GM10266 (cell line): ENCODE results near the gene NEMF.
"Not testable (repeated sequence)": the region's sequence is repeated elsewhere in the genome, so short reads cannot be mapped to it uniquely, and the experiment has no call there.

Experiments
- DNase-seq: peaks from one replicate; pipeline ENCODE4 v3.0.0; 2012; ENCODE audit errors: extremely low spot score
- TF ChIP-seq, protein P1 (sequence below): IDR thresholded peaks from 2 replicates; pipeline ENCODE4 v1.5.1; 2012; ENCODE audit warnings: mild to moderate bottlenecking, low read depth; ENCODE audit not compliant: control insufficient read depth, insufficient read depth; ENCODE audit errors: missing control alignments

Gene NEMF, protein sequence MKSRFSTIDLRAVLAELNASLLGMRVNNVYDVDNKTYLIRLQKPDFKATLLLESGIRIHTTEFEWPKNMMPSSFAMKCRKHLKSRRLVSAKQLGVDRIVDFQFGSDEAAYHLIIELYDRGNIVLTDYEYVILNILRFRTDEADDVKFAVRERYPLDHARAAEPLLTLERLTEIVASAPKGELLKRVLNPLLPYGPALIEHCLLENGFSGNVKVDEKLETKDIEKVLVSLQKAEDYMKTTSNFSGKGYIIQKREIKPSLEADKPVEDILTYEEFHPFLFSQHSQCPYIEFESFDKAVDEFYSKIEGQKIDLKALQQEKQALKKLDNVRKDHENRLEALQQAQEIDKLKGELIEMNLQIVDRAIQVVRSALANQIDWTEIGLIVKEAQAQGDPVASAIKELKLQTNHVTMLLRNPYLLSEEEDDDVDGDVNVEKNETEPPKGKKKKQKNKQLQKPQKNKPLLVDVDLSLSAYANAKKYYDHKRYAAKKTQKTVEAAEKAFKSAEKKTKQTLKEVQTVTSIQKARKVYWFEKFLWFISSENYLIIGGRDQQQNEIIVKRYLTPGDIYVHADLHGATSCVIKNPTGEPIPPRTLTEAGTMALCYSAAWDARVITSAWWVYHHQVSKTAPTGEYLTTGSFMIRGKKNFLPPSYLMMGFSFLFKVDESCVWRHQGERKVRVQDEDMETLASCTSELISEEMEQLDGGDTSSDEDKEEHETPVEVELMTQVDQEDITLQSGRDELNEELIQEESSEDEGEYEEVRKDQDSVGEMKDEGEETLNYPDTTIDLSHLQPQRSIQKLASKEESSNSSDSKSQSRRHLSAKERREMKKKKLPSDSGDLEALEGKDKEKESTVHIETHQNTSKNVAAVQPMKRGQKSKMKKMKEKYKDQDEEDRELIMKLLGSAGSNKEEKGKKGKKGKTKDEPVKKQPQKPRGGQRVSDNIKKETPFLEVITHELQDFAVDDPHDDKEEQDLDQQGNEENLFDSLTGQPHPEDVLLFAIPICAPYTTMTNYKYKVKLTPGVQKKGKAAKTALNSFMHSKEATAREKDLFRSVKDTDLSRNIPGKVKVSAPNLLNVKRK

DNA sequence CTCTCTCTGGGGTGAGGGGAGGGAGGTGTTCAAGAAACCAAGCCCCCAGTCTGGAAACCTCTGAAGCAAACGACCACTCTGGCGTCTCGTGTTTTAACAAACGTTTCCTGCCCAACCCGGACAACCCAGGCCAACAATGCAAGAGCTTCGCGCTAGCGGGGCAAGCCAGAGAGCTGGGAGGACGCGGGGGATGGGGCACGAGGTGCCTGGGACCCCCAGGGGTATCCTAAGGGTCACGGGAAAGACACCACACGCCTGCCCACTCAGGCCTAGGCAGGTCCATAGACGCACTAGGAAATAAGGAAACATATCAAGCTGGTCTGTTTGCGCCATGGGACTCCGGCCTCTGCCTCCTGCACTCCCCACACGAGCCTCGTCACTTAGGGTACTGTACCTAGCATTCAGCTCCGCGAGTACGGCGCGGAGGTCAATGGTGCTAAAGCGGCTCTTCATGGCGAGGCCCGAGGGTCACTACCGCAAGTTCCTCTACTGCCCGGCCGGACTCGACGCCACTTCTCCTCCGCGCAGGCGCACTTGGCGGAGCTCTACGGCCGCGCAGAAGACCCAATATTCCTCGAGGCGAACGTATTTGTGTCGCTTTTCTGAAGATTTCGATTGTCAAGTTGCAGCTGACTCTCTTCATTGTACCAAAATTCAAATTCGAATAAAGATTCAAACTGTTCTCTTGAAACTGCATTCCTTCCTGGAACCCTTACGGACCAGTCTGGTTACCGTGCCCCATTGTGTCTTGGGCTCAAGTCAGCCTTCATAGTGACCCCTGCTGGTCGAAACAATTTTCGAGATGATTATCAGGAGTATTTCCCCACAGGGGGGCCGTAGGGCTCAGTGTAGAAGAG is at the start of gene NEMF:
Gene NEMF (minus strand): TSS at position 488 of the 857 bp plus-strand sequence. CDS start 35 bp downstream, at position 453.
- TF ChIP-seq, protein P1, sequence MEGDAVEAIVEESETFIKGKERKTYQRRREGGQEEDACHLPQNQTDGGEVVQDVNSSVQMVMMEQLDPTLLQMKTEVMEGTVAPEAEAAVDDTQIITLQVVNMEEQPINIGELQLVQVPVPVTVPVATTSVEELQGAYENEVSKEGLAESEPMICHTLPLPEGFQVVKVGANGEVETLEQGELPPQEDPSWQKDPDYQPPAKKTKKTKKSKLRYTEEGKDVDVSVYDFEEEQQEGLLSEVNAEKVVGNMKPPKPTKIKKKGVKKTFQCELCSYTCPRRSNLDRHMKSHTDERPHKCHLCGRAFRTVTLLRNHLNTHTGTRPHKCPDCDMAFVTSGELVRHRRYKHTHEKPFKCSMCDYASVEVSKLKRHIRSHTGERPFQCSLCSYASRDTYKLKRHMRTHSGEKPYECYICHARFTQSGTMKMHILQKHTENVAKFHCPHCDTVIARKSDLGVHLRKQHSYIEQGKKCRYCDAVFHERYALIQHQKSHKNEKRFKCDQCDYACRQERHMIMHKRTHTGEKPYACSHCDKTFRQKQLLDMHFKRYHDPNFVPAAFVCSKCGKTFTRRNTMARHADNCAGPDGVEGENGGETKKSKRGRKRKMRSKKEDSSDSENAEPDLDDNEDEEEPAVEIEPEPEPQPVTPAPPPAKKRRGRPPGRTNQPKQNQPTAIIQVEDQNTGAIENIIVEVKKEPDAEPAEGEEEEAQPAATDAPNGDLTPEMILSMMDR: peak; percentile 72
- DNase-seq: peak; percentile 64

DNA sequence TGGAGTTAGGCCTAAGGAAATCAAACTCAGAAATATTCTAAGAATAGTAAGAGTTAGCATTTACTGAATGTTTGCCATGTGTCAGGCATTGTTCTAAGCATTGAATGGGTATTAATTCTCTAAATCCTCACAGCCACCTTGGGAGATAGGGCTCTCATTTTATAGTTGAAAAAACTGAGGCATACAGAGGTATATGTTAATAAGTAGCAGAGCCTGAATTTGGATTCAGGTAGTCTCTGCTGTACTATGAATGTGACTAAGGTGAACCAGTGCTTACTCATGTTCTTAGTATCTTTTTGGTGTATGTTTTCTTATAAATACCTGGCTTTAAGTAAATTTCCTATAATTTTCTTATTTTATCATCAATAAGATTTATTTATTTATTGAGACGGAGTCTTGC is 48.4 kb upstream of the NEMF start:
- TF ChIP-seq, protein P1: no peak
- DNase-seq: no peak

DNA sequence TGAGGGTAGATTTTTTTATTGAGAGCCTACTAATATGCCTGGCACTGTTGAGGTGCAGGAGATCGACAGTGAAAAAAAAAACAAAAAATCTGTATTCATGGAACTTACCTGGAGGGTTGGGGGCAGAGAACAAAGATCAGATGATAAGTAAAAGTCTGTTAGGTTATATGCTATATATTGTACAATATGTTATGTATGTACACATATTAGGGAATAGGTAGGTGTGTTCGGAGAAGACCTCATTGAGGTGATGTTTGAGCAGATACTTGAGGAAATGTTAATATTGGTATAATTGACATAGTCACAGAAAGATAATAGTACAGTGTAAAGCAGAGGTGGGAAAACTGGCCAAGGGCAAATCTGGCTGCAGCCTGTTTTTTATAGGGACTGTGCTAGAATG is 45.9 kb upstream of the NEMF start:
- TF ChIP-seq, protein P1: no peak
- DNase-seq: no peak

DNA sequence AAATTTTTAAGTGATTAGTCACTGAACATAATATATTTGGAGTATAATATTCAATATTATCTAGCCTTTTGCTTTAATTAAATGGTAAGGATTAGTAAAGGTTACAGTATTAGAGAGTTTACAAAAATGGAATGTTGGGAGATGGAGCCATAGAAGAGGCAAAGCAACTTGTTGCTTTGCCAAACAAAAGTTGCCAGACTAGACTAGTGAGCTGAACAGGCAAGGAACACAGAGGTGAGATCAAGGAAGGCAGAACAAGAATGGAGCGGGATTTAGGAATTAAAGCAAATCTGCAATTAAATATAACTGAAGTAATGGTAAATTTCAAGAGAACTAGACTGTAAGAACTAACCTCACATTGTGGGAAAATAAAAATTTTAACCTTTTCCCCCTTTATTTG is 45.4 kb upstream of the NEMF start:
- TF ChIP-seq, protein P1: no peak
- DNase-seq: no peak

DNA sequence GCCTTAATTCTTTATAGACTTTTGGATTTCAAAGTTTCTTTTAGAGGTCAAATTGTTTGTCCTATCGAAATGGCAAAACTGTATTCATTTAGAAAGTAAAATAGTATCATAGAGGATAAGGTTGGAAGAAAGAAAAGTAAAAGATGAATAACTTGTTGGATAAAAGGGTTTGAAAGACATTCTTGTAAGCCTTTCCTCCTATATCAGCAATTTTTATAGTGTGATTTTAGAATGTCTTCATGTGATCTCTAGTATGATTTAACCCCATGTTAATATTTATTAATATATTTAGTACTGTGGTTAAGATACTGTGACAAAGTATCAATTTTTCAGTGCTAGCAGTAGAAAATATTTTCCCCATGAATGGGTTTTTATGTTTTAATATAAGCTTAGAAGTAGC is 44.8 kb upstream of the NEMF start:
- no peak for DNase-seq
- TF ChIP-seq, protein P1: no peak

DNA sequence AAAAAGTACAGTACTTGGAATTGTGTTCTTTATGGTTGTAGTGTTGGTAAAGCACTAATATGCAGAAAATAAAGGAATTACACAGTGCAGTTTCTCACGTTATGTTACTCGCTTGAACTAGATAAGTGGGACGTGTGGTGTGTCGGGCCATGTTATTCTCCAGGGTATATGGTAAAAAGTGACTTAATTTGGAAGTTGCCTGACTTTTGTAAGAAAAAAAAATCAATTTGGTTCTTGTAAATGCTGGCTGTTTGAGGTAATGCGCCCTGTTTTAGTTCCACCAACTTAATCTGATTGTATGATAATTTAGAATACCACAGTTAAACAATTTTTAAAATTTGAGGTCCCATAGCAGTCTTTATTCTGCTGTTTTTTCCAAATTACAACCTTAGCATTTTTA is 44.4 kb upstream of the NEMF start:
- TF ChIP-seq, protein P1: no peak

DNA sequence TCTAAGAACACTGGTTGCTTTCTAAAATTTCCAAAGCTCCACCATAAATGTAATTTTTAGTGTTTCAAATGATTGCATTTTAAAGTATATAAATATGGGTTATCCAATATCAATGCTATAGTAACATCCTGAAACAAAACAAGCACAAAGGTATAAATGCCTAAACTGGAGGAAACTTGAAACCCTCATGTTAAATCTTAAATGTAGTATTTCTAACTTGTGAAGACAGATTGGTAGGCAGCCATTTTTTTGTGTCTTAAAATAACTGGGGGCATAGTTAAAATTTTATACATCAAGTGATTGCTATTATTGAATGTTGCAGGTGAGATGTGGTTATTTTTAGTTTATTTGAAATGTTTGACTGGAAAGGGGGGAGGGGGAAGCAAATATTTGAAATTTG is 43.7 kb upstream of the NEMF start:
- DNase-seq: not testable (repeated sequence)

More for the DNA sequence above, 44.4 kb upstream of the NEMF start:
- DNase-seq: no peak
